ENCODE data around the gene IL19.
A peak's percentile ranks its signal among the peaks of the same experiment; 100 is the strongest.

Gene IL19, protein sequence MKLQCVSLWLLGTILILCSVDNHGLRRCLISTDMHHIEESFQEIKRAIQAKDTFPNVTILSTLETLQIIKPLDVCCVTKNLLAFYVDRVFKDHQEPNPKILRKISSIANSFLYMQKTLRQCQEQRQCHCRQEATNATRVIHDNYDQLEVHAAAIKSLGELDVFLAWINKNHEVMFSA
- total RNA-seq: 0.20 to 0.57 reads per million in 2 donors

DNA sequence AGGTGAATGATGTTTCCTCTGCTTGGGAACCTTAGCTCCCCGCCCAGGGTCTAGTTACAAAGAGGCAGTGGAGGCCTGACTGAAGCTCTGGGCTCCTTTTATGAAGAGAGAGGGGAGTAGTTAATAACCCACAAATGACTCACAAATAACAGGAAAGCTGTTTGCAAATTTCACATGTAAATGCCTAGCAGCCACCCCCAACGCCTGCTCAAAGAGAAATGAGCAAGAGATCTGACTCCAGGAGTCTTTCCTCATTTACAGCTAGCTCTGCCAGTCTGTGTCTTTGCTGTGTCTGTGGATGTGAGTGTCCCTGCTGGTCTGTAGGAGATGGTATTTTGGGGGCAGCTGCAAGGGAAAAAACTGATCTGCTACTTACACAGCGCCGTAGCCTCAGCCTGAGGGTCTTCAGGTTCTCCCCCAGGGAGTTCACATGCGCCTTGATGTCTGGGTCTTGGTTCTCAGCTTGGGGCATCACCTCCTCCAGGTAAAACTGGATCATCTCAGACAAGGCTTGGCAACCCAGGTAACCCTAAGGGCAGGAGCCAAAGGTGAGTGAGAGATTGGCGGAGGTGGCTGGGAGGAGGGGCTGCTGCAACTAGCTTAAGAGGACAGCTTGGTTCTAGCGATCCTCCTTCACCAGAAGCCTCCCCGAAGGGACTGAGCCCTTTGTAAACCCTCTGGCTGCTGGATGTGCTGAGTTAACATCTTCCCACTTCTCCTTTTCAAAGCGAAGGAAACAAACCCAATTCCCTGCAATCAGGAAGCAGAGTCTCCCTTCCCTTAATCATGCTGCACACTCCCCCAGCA is at the start of gene IL19:
IL19 (plus strand) TSS at position 243 of the 807 bp plus-strand sequence. CDS start 65,890 bp downstream, outside the sequence.
- no peak for DNase-seq

DNA sequence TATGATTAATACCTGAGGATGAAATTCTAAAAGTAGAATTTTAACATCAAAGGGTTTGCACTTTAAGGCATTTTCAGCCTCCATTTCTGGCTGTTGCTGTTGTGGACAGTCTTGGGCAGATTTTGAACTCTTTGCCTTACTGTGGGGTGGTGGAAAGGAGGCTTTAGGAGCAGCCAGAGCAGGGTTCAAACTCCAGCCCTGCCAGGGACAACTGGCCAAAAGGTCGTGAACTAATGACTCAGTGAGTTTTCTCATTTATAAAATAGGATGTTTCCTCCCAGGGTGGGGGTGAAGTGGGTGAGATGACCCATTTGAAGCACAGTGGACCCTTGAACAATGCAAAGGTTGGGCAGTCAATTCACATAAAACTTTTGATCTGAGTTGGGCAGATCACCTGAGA is 49.1 kb upstream of the IL19 start:
- DNase-seq: no peak

DNA sequence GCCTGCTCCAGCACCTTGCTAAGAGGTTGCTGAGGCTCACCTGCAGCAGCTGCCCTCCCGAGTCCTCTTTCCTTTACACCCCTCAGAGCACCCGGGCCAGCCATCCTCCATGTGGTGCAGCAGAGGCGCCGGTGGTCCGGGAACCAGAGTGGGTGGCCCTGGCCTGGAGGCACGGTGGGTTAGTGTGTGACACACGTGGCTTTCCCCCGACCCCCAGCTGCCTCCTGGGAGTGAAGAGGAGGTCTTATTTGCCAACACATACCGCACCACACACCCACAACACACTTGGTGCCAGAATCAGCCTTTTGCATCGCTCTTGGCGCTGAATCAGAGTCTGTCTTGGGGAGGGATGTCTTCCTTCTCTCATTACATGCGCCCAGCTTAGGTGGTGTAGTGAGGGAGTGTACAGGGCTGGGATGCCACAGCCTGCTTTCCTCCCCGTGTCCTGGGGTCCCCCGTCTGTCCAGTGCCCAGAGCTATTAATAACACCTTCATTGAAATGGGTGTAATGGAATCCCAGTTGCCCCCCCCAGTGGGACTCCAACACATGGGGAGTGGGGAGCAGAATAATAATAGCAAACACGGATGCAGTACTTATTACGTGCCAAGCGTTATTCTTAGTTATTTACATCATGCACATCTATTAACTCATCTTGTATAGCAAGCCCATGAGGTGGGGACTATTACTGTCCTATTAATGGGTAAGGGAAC is 47.7 kb upstream of the IL19 start:
- DNase-seq: no peak

DNA sequence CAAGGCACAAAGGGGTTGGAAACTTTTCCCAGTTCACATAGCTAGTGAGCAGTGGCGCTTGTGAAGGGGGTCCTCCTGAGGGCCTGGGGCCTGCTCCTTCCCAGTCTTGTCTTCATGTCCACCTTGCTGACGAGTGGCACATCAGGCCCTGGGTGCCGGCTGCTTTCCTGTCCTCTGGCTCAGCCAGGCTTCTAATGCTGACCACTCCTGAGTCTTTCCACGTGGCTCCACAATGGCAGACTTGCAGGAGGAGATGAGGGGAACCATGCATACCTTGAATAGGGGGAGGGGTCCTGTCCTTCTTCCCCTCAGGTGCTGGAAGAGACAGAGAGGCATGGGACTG is 47.1 kb upstream of the IL19 start:
- no peak for DNase-seq

- DNase-seq: no peak
These were observed 46.6 kb upstream of the IL19 start for GRCh38 chr1:206723805-206724472.

DNA sequence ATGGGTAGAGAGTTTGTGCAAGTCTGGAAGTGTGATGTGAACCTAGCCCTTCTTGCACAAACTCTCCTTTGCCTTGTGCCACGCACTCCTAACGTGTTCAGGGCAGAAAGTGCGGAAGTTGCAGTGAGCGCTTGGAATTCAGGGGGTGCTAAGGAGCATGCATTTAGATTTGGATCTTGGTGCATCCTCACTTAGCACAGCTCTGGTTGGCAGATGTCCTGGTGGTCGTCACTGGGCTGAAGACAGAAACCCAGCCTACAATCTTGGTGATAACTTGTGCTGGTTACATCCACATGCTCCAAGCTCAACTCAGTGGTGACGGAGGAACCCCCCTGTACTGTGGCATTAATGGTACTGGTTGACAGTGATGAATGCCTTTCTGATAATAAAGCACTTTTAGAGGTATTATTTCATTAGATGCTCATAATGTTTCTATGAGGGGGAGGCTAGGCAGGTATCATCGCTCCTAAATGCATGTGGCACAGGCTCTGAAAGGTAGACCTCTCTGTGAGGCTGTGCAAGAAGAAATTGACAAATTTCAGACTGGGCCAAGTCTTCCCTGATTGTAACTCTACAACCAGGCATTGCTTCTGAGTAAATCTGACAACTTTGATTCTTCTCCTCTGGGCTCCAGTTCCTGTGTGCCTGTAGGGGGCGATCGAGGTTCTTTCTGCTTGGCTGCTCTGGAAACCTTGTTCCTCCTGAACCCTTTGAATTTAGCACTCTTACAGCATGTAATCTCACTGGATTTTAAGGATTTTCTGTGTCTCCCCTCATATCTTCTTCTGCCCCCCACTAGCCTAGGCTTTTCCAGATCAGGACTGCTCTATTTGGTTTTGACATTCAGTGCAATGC is 45.2 kb upstream of the IL19 start:
- DNase-seq: no peak

DNA sequence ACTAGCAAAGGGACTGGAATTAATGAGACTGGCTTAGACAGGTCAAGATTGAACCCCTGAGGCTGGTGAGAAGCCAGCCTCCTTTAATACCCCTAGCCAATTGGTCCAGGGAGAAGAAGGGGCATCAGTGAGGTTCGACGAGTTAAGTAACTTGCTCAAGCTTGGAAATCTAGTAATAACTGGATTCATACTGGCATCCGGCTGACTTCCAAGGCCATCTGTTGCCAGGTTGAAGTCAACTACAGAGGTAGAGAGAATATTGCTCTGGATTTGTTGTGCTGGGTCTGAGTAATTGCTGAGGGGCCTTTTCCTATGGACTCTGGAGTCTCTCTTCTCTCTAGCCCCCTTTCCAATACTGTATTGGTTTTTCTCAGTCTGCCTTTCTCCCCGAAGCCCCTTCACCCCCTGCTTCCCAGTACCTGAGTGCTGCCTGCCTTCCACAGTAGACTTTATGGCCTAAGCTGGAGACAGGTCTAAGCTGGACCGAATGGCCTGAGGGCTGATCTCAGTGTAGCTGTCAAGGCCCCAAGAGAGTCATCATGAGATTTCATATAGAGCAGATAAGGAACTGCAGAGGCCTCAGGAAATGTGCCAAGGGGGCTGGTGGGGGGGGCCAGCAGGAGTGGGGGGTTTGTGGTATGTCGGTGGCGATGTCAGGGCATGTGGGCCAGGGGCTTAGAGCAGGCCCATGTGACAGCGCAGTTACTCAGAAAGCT is 42.4 kb upstream of the IL19 start:
- no peak for DNase-seq

GRCh38 chr1:206728697-206728987 is 41.9 kb upstream of the IL19 start:
- DNase-seq: no peak

DNA sequence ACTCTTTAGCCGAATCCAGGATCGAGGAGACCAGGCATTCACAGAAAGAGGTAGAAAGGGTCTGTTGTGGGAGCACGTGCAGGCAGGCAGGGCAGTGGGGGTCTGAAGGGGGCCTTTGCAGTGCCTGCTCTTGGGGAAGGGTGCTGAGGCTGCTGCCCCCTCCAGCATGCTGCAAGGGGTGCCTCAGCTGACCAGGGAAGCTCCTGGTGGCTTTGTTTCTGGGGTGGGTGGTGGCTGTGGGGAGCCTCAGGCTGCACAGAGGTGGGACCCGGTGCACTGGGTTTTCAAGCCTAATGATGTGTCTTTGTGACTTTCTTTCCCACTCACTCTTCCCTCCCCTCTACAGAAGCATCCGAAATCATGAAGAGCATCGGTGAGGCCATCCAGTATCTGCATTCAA is 41.5 kb upstream of the IL19 start:
- DNase-seq: no peak

GRCh38 chr1:206729507-206729906 is 41.1 kb upstream of the IL19 start:
- no peak for DNase-seq

GRCh38 chr1:206732508-206732907 is 38.1 kb upstream of the IL19 start:
- no peak for DNase-seq

DNA sequence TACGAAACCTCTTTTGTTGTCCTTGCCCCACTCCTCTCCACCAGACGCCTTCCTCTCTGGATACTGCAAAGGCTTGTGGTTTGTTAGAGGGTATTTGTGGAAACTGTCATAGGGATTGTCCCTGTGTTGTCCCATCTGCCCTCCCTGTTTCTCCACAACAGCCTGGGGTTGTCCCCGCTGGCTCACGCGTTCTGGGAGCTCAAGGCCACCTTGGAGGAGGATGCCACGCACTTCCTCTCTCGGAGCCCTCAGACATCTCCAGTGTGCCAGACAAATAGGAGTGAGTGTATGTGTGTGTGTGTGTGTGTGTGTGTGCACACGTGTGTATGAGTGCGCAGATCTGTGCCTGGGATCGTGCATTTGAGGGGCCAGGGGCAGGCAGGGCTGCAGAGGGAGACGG is 37.6 kb upstream of the IL19 start:
- DNase-seq: no peak

DNA sequence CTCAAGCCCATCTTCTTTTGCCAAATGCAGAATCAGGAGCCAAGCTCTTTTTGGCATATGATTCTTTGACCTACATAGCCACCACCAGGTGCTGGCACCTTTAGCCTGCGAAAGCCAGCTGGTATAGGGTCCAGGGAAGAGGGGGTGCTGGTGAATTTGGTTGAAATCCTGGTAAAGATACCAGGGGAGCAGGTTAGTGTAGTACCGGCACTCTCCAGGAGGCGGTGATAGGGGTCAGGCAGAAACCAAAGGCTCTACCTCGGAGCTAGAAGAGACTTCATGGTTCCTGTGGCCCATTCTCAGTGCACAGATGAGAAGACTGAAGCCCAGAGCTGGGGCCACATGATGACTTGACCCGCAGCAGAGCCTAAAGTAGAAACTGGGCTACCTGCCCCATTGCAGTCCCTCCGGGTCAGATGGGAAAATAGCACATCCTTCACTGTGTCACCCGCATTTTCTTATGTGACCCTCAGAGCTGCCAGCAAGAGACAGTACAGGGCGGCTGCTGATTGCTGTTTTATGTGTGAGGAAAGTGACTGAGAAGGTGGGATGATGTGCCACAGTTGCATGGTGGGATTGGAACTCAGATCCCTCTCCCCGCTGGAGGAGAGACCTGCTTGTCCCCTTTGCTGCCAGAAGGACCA is 36.0 kb upstream of the IL19 start:
- no peak for DNase-seq

DNA sequence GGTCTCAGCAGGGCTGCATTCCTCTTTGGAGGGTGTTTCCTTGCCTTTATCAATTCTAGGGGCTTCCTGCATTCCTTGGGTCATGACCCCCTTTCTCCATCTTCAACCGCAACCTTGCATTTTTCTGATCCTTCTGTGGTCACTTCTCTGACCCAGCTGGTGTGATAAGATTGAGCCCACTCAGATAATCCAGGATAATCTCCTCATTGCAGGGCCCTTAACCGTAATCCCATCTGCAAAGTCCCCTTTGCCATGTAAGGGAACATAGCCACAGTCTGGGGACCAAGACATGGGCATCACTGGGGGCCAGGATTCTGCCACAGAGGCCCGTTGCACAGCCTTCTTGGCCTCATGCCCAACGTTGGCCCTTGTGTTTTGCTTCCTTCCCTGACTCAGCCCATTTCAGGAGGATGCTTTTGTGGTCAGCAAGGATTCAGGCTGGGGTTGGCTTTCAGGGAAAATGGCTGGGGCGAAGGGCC is 35.0 kb upstream of the IL19 start:
- DNase-seq: no peak

GRCh38 chr1:206736878-206737728 is 33.5 kb upstream of the IL19 start:
- peak; percentile 29 for DNase-seq

DNA sequence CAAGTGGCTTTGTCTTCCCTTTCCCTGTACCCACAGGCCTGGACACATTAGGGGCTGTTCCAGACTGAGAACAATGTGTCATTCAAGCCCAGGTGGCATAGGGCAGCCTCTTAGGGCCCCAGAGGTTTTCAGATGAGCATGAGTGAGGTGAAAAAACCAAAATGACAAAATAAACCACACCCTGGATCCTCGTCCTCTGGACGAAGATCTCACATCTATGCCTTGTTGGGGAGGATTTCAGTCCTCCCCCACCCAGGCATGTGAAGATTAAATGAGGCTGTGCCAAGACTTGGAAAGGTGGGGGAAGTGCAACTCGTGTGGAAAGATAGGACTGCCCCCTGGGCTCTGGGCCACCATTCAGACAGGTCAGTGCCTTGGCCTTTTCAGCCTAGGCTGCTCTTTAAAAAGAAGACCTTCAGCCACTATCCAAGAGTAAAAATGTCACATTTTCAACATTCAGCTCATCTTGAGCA is 32.8 kb upstream of the IL19 start:
- no peak for DNase-seq

DNA sequence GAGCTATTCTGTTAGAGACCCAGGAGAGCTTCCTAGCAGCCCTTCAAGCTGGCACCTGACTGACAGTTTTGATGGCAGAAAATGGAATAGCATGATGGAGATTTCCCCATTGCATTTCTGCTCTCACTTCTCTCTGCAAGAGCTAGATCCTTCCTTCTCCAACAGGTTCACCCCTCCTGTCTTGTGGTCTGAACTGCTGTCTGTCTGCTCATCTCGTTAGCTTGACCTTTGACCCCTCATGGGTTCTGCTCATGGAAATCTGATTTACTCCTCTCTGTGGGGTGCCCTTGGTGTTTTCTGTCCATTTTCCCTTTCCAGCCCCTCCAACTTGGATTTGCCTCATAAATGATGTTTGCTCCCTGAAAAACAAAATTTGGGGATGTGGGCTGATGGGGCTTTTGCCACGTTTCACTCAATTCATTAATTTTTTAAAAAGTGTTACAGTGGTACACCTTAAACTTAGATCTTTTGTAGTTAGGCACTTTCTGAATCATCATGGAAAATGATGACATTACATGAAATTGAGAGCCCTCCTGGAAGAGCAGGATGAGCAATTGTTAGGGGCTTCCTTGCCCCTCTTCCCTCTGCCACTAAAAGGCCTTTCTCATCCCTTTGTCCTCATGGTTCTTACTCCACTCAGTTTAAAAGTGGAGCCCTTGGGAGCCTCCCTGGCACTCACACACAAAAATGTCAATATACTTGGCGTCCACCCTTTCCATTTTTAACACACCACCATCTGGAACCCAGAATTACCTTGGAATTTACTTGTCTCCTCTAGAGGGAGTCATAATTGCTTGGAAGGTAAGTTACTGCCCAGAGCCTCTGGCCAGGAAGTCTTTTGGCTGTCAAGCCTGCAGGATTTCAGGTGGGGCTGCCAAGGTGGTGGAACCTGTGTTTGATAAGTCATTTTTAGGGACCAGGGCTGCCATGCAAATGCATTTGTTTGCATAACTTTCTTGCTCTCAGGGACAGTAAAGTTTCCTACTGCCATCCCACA is 31.9 kb upstream of the IL19 start:
- DNase-seq: no peak

- no peak for DNase-seq
These were observed 31.0 kb upstream of the IL19 start for GRCh38 chr1:206739411-206740076.

Measured in activated gamma-delta T cell (primary cell).